ENCODE results near the gene MIPOL1. TPM values are rescaled to one million over a fixed set of nuclear protein-coding genes. Genes with fewer than 3 reads are reported as not detected.
"Not testable (repeated sequence)": the region's sequence is repeated elsewhere in the genome, so short reads cannot be mapped to it uniquely, and the experiment has no call there.

MIPOL1 gene
- total RNA-seq, 1 donor from 2014 or later = 14.6 TPM

GRCh38 chr14:37443461-37443860 lies 245.7 kb downstream of the MIPOL1 start:
- Mint-ChIP-seq H3K9me3 (ENCODE audit: unreplicated experiment) (peaks cover 7% of the 10 kb centered on the region), H3K4me1 (ENCODE audit: unreplicated experiment) (peaks cover 3% of the 10 kb centered on the region), H3K36me3 (ENCODE audit: unreplicated experiment) (peaks cover 3% of the 10 kb centered on the region), H3K27me3 (ENCODE audit: unreplicated experiment) (no peaks in the 10 kb centered on the region), H3K27ac (ENCODE audit: unreplicated experiment) (no peak overlapping the region), H3K4me3 (ENCODE audit: unreplicated experiment) (no peak overlapping the region)
- no peak for TF ChIP-seq CTCF (IDR thresholded peaks at IDR 0.05)
- DNase-seq (ENCODE audit: extremely low spot score, unreplicated experiment) = no peak

- no peak for DNase-seq (ENCODE audit: extremely low spot score, unreplicated experiment)
- no peak for TF ChIP-seq CTCF (IDR thresholded peaks at IDR 0.05)
- H3K27ac Mint-ChIP-seq (ENCODE audit: unreplicated experiment) = no peak overlapping the region
- peaks cover 3% of the 10 kb centered on the region for H3K36me3 Mint-ChIP-seq (ENCODE audit: unreplicated experiment)
- H3K4me1 Mint-ChIP-seq (ENCODE audit: unreplicated experiment) = peaks cover 3% of the 10 kb centered on the region
- H3K9me3 Mint-ChIP-seq (ENCODE audit: unreplicated experiment) = peaks cover 12% of the 10 kb centered on the region
- no peak overlapping the region for H3K4me3 Mint-ChIP-seq (ENCODE audit: unreplicated experiment)
- H3K27me3 Mint-ChIP-seq (ENCODE audit: unreplicated experiment) = no peaks in the 10 kb centered on the region
Observed at GRCh38 chr14:37447883-37448391, 250.2 kb downstream of the MIPOL1 start.

DNA sequence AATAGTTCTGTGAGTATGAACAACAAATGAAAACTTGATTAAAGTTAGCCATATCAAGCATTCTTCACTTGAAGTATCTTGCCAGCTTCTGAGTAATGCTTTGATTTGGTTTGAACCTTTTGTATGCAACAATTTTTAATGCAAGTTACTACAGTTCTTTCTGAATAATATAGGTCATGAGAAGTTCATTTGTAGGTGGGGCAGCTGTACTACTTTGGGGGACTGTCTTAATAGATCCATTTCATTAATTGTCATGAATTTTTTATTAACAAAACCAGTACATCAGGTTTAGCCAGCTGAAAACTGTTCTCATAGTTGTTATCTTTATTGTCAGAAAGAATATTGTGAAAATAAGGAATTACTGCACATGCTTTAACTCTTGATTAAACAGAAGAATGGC lies 254.6 kb downstream of the MIPOL1 start:
- peaks cover 5% of the 10 kb centered on the region for H3K9me3 Mint-ChIP-seq (ENCODE audit: unreplicated experiment)
- H3K36me3 Mint-ChIP-seq (ENCODE audit: unreplicated experiment) = no peaks in the 10 kb centered on the region
- no peak overlapping the region for H3K4me3 Mint-ChIP-seq (ENCODE audit: unreplicated experiment)
- H3K27me3 Mint-ChIP-seq (ENCODE audit: unreplicated experiment) = no peaks in the 10 kb centered on the region
- no peak for DNase-seq (ENCODE audit: extremely low spot score, unreplicated experiment)
- TF ChIP-seq CTCF (IDR thresholded peaks at IDR 0.05) = no peak
- H3K4me1 Mint-ChIP-seq (ENCODE audit: unreplicated experiment) = no peaks in the 10 kb centered on the region
- H3K27ac Mint-ChIP-seq (ENCODE audit: unreplicated experiment) = no peak overlapping the region

GRCh38 chr14:37453985-37454384 lies 256.2 kb downstream of the MIPOL1 start:
- no peak overlapping the region for H3K4me3 Mint-ChIP-seq (ENCODE audit: unreplicated experiment)
- peaks cover 8% of the 10 kb centered on the region for H3K9me3 Mint-ChIP-seq (ENCODE audit: unreplicated experiment)
- H3K36me3 Mint-ChIP-seq (ENCODE audit: unreplicated experiment) = no peaks in the 10 kb centered on the region
- DNase-seq (ENCODE audit: extremely low spot score, unreplicated experiment) = no peak
- H3K4me1 Mint-ChIP-seq (ENCODE audit: unreplicated experiment) = no peaks in the 10 kb centered on the region
- H3K27me3 Mint-ChIP-seq (ENCODE audit: unreplicated experiment) = no peaks in the 10 kb centered on the region
- TF ChIP-seq CTCF (IDR thresholded peaks at IDR 0.05) = no peak
- H3K27ac Mint-ChIP-seq (ENCODE audit: unreplicated experiment) = no peak overlapping the region

DNA sequence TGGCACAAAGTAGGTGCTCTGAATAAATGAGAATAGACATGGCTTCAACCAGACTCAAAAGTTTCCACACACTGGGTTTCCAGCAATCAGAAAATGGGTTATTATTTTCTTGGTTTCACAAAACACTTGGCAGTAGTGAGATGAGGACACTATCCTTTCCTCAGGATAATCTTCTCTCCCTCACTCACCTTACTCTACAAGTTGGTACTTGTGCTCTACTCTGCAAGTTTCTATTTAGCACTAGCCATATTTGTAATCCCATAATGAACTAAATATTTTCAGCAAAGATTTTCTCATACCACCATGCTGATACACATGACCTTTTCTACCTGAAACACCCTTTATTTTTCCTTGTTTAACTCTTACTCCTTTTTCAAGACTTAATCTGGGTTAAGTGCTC lies 259.6 kb downstream of the MIPOL1 start:
- DNase-seq (ENCODE audit: extremely low spot score, unreplicated experiment) = no peak
- Mint-ChIP-seq H3K36me3 (ENCODE audit: unreplicated experiment) (peaks cover 3% of the 10 kb centered on the region), H3K9me3 (ENCODE audit: unreplicated experiment) (peaks cover 16% of the 10 kb centered on the region)

DNA sequence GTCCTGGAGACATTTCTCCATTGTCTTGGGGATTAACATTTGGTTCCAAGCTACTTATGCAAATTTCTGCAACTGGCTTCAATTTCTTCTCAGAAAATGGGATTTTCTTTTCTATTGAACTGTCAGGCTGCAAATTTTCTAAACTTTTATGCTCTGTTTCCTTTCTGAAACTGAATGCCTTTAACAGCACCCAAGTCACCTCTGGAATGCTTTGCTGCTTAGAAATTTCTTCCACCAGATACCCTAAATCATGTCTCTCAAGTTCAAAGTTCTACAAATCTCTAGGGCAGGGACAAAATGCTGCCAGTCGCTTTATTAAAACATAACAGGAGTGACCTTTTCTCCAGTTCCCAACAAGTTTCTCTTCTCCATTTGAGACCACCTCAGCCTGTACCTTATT lies 264.7 kb downstream of the MIPOL1 start:
- H3K36me3 Mint-ChIP-seq (ENCODE audit: unreplicated experiment); H3K27ac Mint-ChIP-seq (ENCODE audit: unreplicated experiment); DNase-seq (ENCODE audit: extremely low spot score, unreplicated experiment); H3K4me1 Mint-ChIP-seq (ENCODE audit: unreplicated experiment); H3K27me3 Mint-ChIP-seq (ENCODE audit: unreplicated experiment); H3K4me3 Mint-ChIP-seq (ENCODE audit: unreplicated experiment): not testable (repeated sequence)
- H3K9me3 Mint-ChIP-seq (ENCODE audit: unreplicated experiment) = peaks cover 31% of the 10 kb centered on the region

More for the DNA sequence above, 259.6 kb downstream of the MIPOL1 start:
- Mint-ChIP-seq H3K27ac (ENCODE audit: unreplicated experiment) (no peak overlapping the region), H3K4me1 (ENCODE audit: unreplicated experiment) (no peaks in the 10 kb centered on the region), H3K27me3 (ENCODE audit: unreplicated experiment) (no peaks in the 10 kb centered on the region), H3K4me3 (ENCODE audit: unreplicated experiment) (no peak overlapping the region)
- no peak for TF ChIP-seq CTCF (IDR thresholded peaks at IDR 0.05)

Data from osteocyte (in vitro differentiated cells).